HEK293T (cell line): ENCODE data around the gene FGR.
A peak's percentile ranks its signal among the peaks of the same experiment; 100 is the strongest.

Experiments used
- CTCF ChIA-PET: fragments of 350-600 bp; formaldehyde crosslinking; extraction: SDS; loops from one replicate; lab custom pipeline; 2021; ENCODE audit warnings: antibody characterized with exemption, inconsistent platforms; lab: Yijun Ruan, JAX
- POLR2A ChIA-PET: fragments of 350-600 bp; formaldehyde crosslinking; extraction: SDS; loops from one replicate; lab custom pipeline; 2020; ENCODE audit warnings: antibody characterized with exemption, inconsistent platforms; lab: Yijun Ruan, JAX
- DNase-seq: peaks from one replicate; pipeline ENCODE4 v3.0.0; 2012; ENCODE audit warnings: mixed read lengths; ENCODE audit errors: extremely low spot score
- ARNT ChIP-seq: fragments of 450-650 bp; IDR thresholded peaks from 2 replicates; pipeline ENCODE4 v1.6.1; 2017; ENCODE audit warnings: mild to moderate bottlenecking
- BHLHE40 ChIP-seq: fragments of 450-650 bp; IDR thresholded peaks from 2 replicates; pipeline ENCODE4 v1.6.1; 2016; ENCODE audit warnings: mild to moderate bottlenecking, moderate library complexity, borderline replicate concordance
- CTBP1 ChIP-seq: fragments of 450-650 bp; IDR thresholded peaks from 2 replicates; pipeline ENCODE4 v1.6.1; 2016; ENCODE audit warnings: borderline replicate concordance
- ELF4 ChIP-seq: fragments of 450-650 bp; IDR thresholded peaks from 2 replicates; pipeline ENCODE4 v1.6.1; 2017; ENCODE audit warnings: antibody characterized with exemption
- FOXA1 ChIP-seq: fragments of 450-650 bp; IDR thresholded peaks from 2 replicates; pipeline ENCODE4 v1.6.1; 2016; ENCODE audit warnings: mild to moderate bottlenecking
- FOXK2 ChIP-seq: fragments of 450-650 bp; IDR thresholded peaks from 2 replicates; pipeline ENCODE4 v1.6.1; 2016; ENCODE audit warnings: mild to moderate bottlenecking
- FOXM1 ChIP-seq: fragments of 450-650 bp; IDR thresholded peaks from 2 replicates; pipeline ENCODE4 v1.6.1; 2017; ENCODE audit warnings: mild to moderate bottlenecking, borderline replicate concordance
- HDGF ChIP-seq: fragments of 450-650 bp; IDR thresholded peaks from 2 replicates; pipeline ENCODE4 v1.6.1; 2017; ENCODE audit warnings: antibody characterized with exemption, borderline replicate concordance
- L3MBTL2 ChIP-seq: fragments of 450-650 bp; conservative IDR thresholded peaks from 2 replicates; pipeline ENCODE4 v1.6.1; 2016; ENCODE audit warnings: mild to moderate bottlenecking
- LEF1 ChIP-seq: fragments of 450-650 bp; IDR thresholded peaks from 2 replicates; pipeline ENCODE4 v1.6.1; 2017; ENCODE audit warnings: mild to moderate bottlenecking, borderline replicate concordance
- NFRKB ChIP-seq: fragments of 450-650 bp; IDR thresholded peaks from 2 replicates; pipeline ENCODE4 v1.6.1; 2016; ENCODE audit warnings: mild to moderate bottlenecking, moderate library complexity
- PKNOX1 ChIP-seq: fragments of 450-650 bp; IDR thresholded peaks from 2 replicates; pipeline ENCODE4 v1.6.1; 2016
- SP1 ChIP-seq: fragments of 450-650 bp; IDR thresholded peaks from 2 replicates; pipeline ENCODE4 v1.6.1; 2017
- SUZ12 ChIP-seq: fragments of 450-650 bp; IDR thresholded peaks from 2 replicates; pipeline ENCODE4 v1.6.1; 2016; ENCODE audit warnings: mild to moderate bottlenecking
- TARDBP ChIP-seq: fragments of 450-650 bp; IDR thresholded peaks from 2 replicates; pipeline ENCODE4 v1.6.1; 2016
- ZNF384 ChIP-seq: fragments of 450-650 bp; IDR thresholded peaks from 2 replicates; pipeline ENCODE4 v1.6.1; 2016

The FGR gene

GRCh38 chr1:27655151-27655937 is 20.4 kb upstream of the FGR start:
- DNase-seq, result no peak
- POLR2A ChIA-PET, result no interaction called here
- no peak for TF ChIP-seq FOXA1
- TF ChIP-seq FOXK2, result no peak
- TF ChIP-seq HDGF, result no peak
- no peak for TF ChIP-seq BHLHE40
- no peak for TF ChIP-seq L3MBTL2
- TF ChIP-seq FOXM1, result no peak
- no peak for TF ChIP-seq CTBP1
- no peak for TF ChIP-seq LEF1
- TF ChIP-seq SP1, result no peak
- TF ChIP-seq NFRKB, result no peak
- no peak for TF ChIP-seq SUZ12
- TF ChIP-seq PKNOX1, result no peak
- no peak for TF ChIP-seq ELF4
- TF ChIP-seq TARDBP, result no peak
- TF ChIP-seq ARNT, result no peak
- no peak for TF ChIP-seq ZNF384
- CTCF ChIA-PET, result interaction anchor here (0.6 kb wide), 1 partner anchor 1393 kb away, joined by 3 read pairs; no protein-coding TSS in a partner anchor

- ChIA-PET CTCF (no interaction called here), POLR2A (no interaction called here)
- no peak for TF ChIP-seq SP1
- no peak for TF ChIP-seq CTBP1
- TF ChIP-seq BHLHE40, result no peak
- TF ChIP-seq ARNT, result no peak
- no peak for TF ChIP-seq ELF4
- TF ChIP-seq HDGF, result no peak
- TF ChIP-seq ZNF384, result no peak
- TF ChIP-seq PKNOX1, result no peak
- no peak for TF ChIP-seq TARDBP
- TF ChIP-seq FOXK2, result no peak
- no peak for TF ChIP-seq L3MBTL2
- TF ChIP-seq SUZ12, result no peak
- TF ChIP-seq FOXM1, result no peak
- TF ChIP-seq FOXA1, result no peak
- no peak for TF ChIP-seq LEF1
- TF ChIP-seq NFRKB, result no peak
- no peak for DNase-seq
Measured at GRCh38 chr1:27652111-27652864, 17.3 kb upstream of the FGR start.

- ChIA-PET CTCF (interaction anchor here (0.6 to 1.8 kb wide), 2 partner anchors 12 to 837 kb away, joined by 4 to 9 read pairs; no protein-coding TSS in a partner anchor), POLR2A (interaction anchor here (0.9 to 2.6 kb wide), 4 partner anchors 8 to 122 kb away, joined by 3 to 8 read pairs (median 4); partner anchors contain the start of genes IFI6 and STX12)
- no peak for DNase-seq
- no peak for TF ChIP-seq HDGF
- no peak for TF ChIP-seq ZNF384
- no peak for TF ChIP-seq LEF1
- no peak for TF ChIP-seq FOXA1
- no peak for TF ChIP-seq TARDBP
- TF ChIP-seq L3MBTL2, result peak; percentile 78
- TF ChIP-seq SP1, result no peak
Measured at GRCh38 chr1:27650539-27651175, 15.7 kb upstream of the FGR start.

GRCh38 chr1:27650171-27650538 is 15.2 kb upstream of the FGR start:
- ChIA-PET POLR2A (interaction anchor here (0.8 to 2.6 kb wide), 4 partner anchors 9 to 760 kb away, joined by 3 to 8 read pairs (median 4); partner anchors contain the start of genes GPN2 and IFI6), CTCF (interaction anchor here (0.6 to 1.8 kb wide), 2 partner anchors 13 to 837 kb away, joined by 4 to 9 read pairs; no protein-coding TSS in a partner anchor)
- no peak for DNase-seq
- TF ChIP-seq TARDBP, result no peak
- no peak for TF ChIP-seq HDGF
- TF ChIP-seq PKNOX1, result no peak
- no peak for TF ChIP-seq ARNT
- no peak for TF ChIP-seq ZNF384
- TF ChIP-seq CTBP1, result no peak
- no peak for TF ChIP-seq SUZ12
- no peak for TF ChIP-seq FOXM1
- no peak for TF ChIP-seq L3MBTL2

- ChIA-PET POLR2A (interaction anchor here (1.5 to 2.6 kb wide), 2 partner anchors 10 to 23 kb away, joined by 4 to 8 read pairs; partner anchors contain the start of gene IFI6), CTCF (interaction anchor here (1.8 kb wide), 1 partner anchor 14 kb away, joined by 9 read pairs; no protein-coding TSS in a partner anchor)
- TF ChIP-seq FOXM1, result no peak
- no peak for TF ChIP-seq LEF1
- TF ChIP-seq BHLHE40, result no peak
- no peak for TF ChIP-seq ZNF384
- no peak for TF ChIP-seq ARNT
- TF ChIP-seq FOXA1, result no peak
- no peak for TF ChIP-seq L3MBTL2
- no peak for TF ChIP-seq CTBP1
- no peak for TF ChIP-seq FOXK2
- no peak for TF ChIP-seq TARDBP
- no peak for DNase-seq
Measured at GRCh38 chr1:27649306-27649635, 14.3 kb upstream of the FGR start.
